NOMO-1 treated with DMSO at 0.1 percent for 48 hours (cell line): ENCODE data around the gene PSMC4.

ENCODE experiments used
- DNase-seq: peaks from one replicate; lab custom pipeline; 2025; ENCODE audit not compliant: unreplicated experiment; lab: John Stamatoyannopoulos, UW

The PSMC4 gene

GRCh38 chr19:39970675-39971379, at the start of gene PSMC4:
Gene PSMC4 (plus strand): TSS chr19:39971165. CDS start chr19:39971203, 38 bp downstream.
- DNase-seq, result peak; percentile 99

- no peak for DNase-seq
These were observed 47.1 kb upstream of the PSMC4 start for GRCh38 chr19:39923862-39924261.

- DNase-seq, result no peak
These were observed 46.6 kb upstream of the PSMC4 start for GRCh38 chr19:39924389-39924788.

- DNase-seq, result no peak
These were observed 46.0 kb upstream of the PSMC4 start for GRCh38 chr19:39924952-39925351.

GRCh38 chr19:39926170-39926760, 44.7 kb upstream of the PSMC4 start:
- DNase-seq, result no peak

- DNase-seq, result no peak
These were observed 43.9 kb upstream of the PSMC4 start for GRCh38 chr19:39927076-39927475.

- no peak for DNase-seq
These were observed 43.2 kb upstream of the PSMC4 start for GRCh38 chr19:39927524-39928356.

GRCh38 chr19:39928357-39928725, 42.6 kb upstream of the PSMC4 start:
- no peak for DNase-seq

- DNase-seq, result no peak
These were observed 41.2 kb upstream of the PSMC4 start for GRCh38 chr19:39929750-39930149.

- no peak for DNase-seq
These were observed 36.2 kb upstream of the PSMC4 start, which contains the start of gene FCGBP for GRCh38 chr19:39934584-39935363. Gene FCGBP (minus strand): TSS chr19:39934634.

- DNase-seq, result no peak
These were observed 35.7 kb upstream of the PSMC4 start for GRCh38 chr19:39935364-39935661.

- DNase-seq, result no peak
These were observed 34.9 kb upstream of the PSMC4 start for GRCh38 chr19:39936020-39936419.

- DNase-seq, result no peak
These were observed 34.3 kb upstream of the PSMC4 start for GRCh38 chr19:39936622-39937021.

- no peak for DNase-seq
These were observed 33.8 kb upstream of the PSMC4 start for GRCh38 chr19:39937094-39937720.

- peak; percentile 23 for DNase-seq
These were observed 33.2 kb upstream of the PSMC4 start for GRCh38 chr19:39937787-39938186.

GRCh38 chr19:39939556-39939955, 31.4 kb upstream of the PSMC4 start:
- no peak for DNase-seq

- DNase-seq, result no peak
These were observed 30.6 kb upstream of the PSMC4 start for GRCh38 chr19:39940221-39940833.

- no peak for DNase-seq
These were observed 29.8 kb upstream of the PSMC4 start for GRCh38 chr19:39941151-39941550.

- DNase-seq, result peak; percentile 98
These were observed 29.2 kb upstream of the PSMC4 start for GRCh38 chr19:39941615-39942365.

GRCh38 chr19:39942366-39942730, 28.6 kb upstream of the PSMC4 start:
- no peak for DNase-seq
